DOHH2 (cell line): ENCODE measurements around the gene TPO.

Experiments used
- EZH2phosphoT487 ChIP-seq: fragments of 200-600 bp; sonication (generic); IDR thresholded peaks from 2 replicates; pipeline ENCODE4 v1.6.1; 2017; ENCODE audit warnings: borderline replicate concordance, mild to moderate bottlenecking, antibody characterized with exemption, low read length, moderate library complexity, mixed read lengths
- TF ChIP-seq, protein P1 (sequence below): fragments of 200-600 bp; sonication (generic); IDR thresholded peaks from one replicate; pipeline ENCODE4 v1.5.1; 2014; ENCODE audit warnings: antibody characterized with exemption, mild to moderate bottlenecking, low read depth, low read length; ENCODE audit not compliant: poor library complexity, severe bottlenecking

- TF ChIP-seq, protein P1, sequence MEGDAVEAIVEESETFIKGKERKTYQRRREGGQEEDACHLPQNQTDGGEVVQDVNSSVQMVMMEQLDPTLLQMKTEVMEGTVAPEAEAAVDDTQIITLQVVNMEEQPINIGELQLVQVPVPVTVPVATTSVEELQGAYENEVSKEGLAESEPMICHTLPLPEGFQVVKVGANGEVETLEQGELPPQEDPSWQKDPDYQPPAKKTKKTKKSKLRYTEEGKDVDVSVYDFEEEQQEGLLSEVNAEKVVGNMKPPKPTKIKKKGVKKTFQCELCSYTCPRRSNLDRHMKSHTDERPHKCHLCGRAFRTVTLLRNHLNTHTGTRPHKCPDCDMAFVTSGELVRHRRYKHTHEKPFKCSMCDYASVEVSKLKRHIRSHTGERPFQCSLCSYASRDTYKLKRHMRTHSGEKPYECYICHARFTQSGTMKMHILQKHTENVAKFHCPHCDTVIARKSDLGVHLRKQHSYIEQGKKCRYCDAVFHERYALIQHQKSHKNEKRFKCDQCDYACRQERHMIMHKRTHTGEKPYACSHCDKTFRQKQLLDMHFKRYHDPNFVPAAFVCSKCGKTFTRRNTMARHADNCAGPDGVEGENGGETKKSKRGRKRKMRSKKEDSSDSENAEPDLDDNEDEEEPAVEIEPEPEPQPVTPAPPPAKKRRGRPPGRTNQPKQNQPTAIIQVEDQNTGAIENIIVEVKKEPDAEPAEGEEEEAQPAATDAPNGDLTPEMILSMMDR: no peak
- no peak for TF ChIP-seq EZH2phosphoT487
Observed at GRCh38 chr2:1518867-1519530, 105.7 kb downstream of the TPO start.
